ENCODE measurements around the gene MBNL2.
"Not testable (repeated sequence)": the region's sequence is repeated elsewhere in the genome, so short reads cannot be mapped to it uniquely, and the experiment has no call there.

Gene MBNL2

DNA sequence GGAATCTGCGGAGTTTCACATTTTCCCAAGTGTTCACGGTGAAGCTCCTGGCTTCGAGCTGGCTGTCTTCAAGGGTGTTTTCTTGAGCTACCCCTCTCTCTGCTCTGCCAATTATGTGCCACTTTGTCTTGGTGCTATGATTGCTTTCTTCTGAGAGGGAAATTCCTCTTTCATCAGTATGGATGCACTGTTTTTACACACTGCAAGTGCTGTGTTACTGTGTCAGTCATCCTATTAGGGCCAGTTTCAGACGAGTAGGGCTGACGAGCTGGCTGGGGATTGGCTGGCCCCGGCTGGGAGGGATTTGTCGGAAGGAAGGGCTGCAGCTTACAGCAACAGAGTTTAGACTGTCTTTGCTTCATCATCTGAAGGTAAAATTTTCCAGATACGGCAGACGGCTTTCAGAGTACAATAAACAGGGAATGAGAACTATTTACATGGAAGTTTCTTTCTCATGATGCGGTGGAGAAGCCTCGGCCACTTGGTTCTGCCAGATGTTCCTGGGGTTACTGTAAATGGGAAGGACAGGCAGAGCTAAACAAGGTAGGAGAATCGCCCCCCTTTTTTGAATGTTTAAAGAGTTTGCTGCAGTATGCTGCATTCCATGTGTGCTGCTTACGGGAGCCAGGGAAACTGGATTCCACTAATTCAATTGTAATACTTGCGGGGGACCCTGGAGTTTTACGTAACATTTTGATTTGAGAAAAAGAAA, at the start of gene MBNL2:
MBNL2 (plus strand) TSS at position 345 of the 712 bp plus-strand sequence. CDS start 53,903 bp downstream, outside the sequence.
- DNase-seq (ENCODE audit: low read depth in 1 of 2, low spot score in 1 of 2), result peak; percentile 63 to 69

DNA sequence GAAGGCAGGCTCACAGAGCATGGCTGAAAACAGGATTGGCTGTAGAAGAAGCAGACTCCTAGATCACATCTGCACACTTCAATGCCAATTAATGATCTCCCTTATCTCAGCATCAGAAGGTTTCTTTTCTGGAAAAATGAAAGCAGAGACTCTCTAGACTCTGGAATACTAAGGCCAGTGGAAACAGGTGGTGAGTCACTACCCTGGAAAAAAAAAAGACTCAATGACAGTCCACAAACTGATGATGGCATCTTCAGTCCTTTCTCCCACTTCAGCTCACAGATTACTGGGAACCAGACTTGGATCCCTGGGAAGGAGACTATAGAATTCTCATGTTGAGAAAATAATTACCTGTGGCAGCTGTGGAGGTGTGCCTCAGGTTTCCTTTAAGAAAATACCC, 47.5 kb upstream of the MBNL2 start:
- DNase-seq (ENCODE audit: low read depth in 1 of 2, low spot score in 1 of 2), result no peak

GRCh38 chr13:97175041-97175440, 47.1 kb upstream of the MBNL2 start:
- no peak for DNase-seq (ENCODE audit: low read depth in 1 of 2, low spot score in 1 of 2)

GRCh38 chr13:97179501-97179900, 42.6 kb upstream of the MBNL2 start:
- DNase-seq (ENCODE audit: low read depth in 1 of 2, low spot score in 1 of 2), result no peak

DNA sequence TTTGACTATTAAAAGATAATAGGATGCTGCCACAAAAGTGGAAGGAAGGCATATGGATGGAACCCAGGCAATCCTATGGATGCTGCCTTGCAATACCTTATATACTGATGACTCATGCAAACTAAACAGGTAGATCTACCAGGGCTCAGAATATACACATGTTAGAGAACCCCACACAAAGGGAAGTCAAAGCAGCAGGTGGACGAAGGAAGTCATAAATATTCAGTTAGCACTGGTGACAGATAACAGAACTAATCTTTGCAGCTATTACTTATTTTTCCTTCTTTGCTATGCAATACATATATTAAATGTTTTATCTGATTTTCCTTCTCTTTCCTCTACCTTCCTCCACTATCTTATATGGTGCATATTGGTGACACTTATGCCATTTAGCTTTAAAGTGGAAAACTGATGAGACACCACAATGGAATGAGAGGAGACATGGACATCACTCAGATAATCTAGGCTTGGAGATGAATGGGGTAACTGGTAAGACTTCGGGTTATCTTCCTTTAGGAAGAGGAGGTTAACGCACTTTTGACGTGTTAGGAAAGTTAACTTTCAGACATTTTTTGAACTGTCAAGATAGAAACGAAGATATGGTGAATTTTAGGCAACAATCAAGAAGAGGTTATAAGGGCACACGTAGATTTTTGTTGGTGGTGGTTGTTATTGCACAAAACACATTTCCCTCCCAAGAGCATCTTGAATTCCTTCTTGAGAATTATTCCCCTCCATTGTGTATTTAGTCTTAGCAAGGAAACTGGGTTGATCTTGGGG, 39.8 kb upstream of the MBNL2 start:
- DNase-seq (ENCODE audit: low read depth in 1 of 2, low spot score in 1 of 2), result no peak

GRCh38 chr13:97185291-97185690, 36.8 kb upstream of the MBNL2 start:
- no peak for DNase-seq (ENCODE audit: low read depth in 1 of 2, low spot score in 1 of 2)

- no peak for DNase-seq (ENCODE audit: low read depth in 1 of 2, low spot score in 1 of 2)
These were observed 36.4 kb upstream of the MBNL2 start for GRCh38 chr13:97185751-97186150.

DNA sequence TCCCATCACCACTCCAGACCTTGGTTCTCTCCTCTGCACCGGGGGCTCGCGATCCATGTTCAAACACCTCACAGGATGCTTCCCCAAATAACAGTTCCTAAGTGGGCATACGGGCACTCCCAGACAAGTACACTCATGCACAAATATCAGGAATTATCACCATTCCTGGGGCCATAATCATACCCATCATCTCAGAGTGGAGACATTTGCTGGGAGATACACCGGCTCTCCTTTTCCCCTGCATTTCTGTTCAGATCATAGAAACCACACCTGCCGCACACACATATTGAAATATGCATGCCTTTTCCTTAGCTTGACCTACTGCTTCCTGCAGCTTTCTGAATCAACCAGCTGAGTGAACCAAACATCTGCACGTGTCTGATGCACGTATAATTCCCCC, 33.9 kb upstream of the MBNL2 start:
- DNase-seq (ENCODE audit: low read depth in 1 of 2, low spot score in 1 of 2), result no peak

DNA sequence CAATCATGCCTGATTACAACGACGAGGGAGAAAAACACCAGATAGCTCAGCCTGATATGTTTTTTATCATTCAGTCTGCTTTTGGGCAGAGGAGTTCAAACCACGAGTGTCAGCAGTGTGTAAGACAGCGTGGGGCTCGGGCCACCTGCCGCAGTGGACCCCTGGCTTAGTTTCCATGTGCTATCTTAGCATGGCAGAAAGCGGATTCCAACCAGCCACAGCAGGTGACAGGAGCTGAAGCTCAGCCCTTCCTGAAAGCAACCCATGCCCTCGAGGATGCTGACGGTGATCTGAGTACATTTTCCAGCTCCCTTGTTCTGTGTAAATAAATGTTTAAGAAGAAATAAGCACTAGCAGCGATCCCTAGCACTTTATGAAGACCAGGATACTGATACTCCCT, 32.2 kb upstream of the MBNL2 start:
- no peak for DNase-seq (ENCODE audit: low read depth in 1 of 2, low spot score in 1 of 2)

DNA sequence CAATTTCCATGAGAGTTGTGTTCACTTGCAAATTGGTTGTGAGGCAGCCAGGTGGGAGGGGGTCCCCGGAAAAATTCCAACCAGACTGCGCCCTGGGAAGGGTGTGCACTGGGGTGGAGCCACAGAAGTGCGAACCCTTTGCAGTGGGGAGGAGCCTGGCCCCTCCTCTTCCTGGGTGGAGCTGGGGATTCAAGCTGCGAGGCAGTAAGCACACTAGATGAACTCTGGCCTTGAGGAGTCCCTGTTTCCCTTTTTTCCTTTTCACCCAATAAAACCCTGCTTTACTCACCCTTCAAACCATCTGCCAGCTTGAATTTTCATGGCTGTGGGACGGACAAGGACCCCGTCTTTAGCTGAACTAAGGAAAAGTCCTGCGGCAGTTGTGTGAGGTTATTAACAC, 31.0 kb upstream of the MBNL2 start:
- DNase-seq (ENCODE audit: low read depth in 1 of 2, low spot score in 1 of 2), result no peak

GRCh38 chr13:97191615-97192014, 30.5 kb upstream of the MBNL2 start:
- DNase-seq (ENCODE audit: low read depth in 1 of 2, low spot score in 1 of 2), result no peak

DNA sequence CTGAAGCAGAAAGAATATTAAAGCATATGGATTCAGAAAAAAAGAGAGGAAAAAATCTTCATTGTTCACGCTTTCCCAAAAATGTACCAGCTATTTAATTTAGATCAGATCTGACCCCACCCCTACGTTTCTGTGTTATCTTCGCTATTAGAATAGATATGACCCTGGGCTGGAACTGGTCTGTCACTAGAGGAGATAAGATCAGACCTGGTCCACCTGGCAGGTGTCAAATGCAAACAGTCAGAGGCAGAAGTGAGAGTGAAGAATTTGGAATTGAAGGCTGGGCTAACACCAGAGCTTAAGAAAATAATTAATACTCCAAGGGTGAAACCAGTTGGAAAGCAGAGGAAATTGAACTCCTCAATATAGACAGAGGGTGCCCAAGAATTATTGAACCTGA, 30.0 kb upstream of the MBNL2 start:
- no peak for DNase-seq (ENCODE audit: low read depth in 1 of 2, low spot score in 1 of 2)

- DNase-seq (ENCODE audit: low read depth in 1 of 2, low spot score in 1 of 2), result no peak
These were observed 28.6 kb upstream of the MBNL2 start for GRCh38 chr13:97193577-97193976.

DNA sequence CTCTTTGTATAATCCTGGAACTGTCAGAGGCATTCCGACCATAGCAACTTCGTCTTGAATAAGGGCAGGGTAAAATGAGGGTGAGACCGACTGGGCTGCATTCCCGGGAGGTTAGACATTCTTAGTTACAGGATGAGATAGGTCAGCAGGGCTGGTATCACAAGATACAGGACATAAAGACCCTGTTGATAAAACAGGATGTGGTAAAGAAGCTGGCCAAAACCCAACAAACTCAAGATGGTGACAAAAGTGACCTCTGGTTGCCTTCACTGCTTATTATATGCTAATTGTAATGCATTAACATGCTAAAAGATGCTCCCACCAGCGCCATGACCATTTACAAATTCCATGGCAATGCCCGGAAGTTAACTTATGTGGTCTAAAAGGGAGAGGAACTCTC, 27.7 kb upstream of the MBNL2 start:
- no peak for DNase-seq (ENCODE audit: low read depth in 1 of 2, low spot score in 1 of 2)

DNA sequence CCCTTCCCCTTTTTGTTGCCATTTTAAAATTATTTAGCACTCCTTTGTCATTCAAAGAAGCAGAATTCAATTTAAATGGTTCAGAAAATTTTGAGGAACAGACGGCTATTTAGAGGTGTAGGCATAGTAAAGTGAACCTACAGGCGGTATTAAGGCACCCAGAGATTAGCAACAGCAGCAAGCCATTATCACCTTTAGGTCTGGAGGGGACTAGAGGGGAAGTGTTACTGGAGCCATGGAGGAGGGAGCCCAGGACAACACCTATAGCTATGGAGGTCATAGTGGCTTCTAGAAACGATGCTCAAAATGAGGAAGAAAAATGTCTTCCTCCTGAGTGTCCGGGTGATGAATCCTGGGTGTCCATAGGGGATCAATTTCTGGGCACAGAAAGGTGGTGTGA, 25.8 kb upstream of the MBNL2 start:
- no peak for DNase-seq (ENCODE audit: low read depth in 1 of 2, low spot score in 1 of 2)

GRCh38 chr13:97198753-97199152, 23.4 kb upstream of the MBNL2 start:
- DNase-seq (ENCODE audit: low read depth in 1 of 2, low spot score in 1 of 2), result no peak

DNA sequence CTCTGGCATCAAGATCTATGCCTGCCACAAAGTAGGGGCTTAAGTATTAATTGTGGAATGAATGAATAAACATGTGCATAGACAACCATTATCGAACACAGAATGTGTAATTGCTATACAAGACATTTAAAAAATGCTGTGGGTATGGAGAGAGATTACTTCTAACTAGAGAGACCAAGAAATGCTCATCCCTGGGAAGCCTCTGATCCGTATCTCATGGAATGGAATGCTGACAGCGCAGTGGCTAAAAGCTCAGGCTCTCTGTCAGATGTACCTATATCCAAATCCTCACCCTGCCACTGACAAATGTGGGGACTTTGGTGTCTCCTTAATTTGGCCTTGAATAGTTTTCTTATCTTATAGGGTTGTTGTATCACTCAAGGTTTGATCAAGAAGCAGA, 22.7 kb upstream of the MBNL2 start:
- DNase-seq (ENCODE audit: low read depth in 1 of 2, low spot score in 1 of 2), result no peak

- no peak for DNase-seq (ENCODE audit: low read depth in 1 of 2, low spot score in 1 of 2)
These were observed 21.8 kb upstream of the MBNL2 start for GRCh38 chr13:97200081-97200942.

DNA sequence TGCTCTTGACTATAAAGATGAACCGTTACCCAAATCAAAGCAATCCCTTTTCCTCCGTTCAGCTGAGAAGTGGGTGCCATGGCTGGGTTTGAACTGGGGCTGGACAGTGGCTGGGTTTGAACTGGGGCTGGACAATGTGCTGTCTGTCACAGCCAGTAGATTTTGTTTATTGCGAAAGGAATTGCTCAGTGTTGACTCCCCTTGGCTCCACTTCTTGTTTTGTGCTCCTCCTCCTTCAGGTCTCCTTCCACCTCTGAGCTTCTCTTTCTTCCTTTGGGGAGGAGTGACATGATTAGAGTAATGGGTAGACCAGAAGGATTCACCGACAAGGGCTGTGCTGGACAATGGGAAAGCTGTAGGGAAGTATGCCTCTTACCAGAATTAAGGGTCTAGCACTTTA, 19.4 kb upstream of the MBNL2 start:
- DNase-seq (ENCODE audit: low read depth in 1 of 2, low spot score in 1 of 2), result no peak

GRCh38 chr13:97205465-97205864, 16.7 kb upstream of the MBNL2 start:
- no peak for DNase-seq (ENCODE audit: low read depth in 1 of 2, low spot score in 1 of 2)

- DNase-seq (ENCODE audit: low read depth in 1 of 2, low spot score in 1 of 2), result no peak
These were observed 16.2 kb upstream of the MBNL2 start for GRCh38 chr13:97205982-97206381.

DNA sequence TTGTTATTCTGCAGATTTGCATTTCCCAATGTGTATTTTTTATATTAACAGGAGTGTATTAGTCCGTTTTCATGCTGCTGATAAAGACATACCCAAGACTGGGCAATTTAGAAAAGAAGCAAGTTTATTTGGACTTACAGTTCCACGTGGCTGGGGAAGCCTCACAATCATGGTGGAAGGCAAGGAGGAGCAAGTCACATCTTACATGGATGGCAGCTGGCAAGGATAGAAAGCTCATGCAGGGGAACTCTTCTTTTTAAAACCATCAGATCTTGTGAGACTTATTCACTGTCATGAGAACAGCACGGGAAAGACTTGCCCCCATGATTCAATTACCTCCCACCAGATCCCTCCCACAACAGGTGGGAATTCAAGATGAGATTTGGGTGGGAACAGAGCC, 14.9 kb upstream of the MBNL2 start:
- DNase-seq (ENCODE audit: low read depth in 1 of 2, low spot score in 1 of 2), result not testable (repeated sequence)

Measured in stimulated activated CD4-positive, alpha-beta T cell treated with anti-CD3 and anti-CD28 coated beads, Interleukin-15, amount 100 ng/mL, for 1 hour (primary cell).